HCT116 (cell line): ENCODE results near the gene ATP1A4.

Experiments used
- POLR2AphosphoS5 ChIP-seq: IDR thresholded peaks from 2 replicates; pipeline ENCODE4 v1.6.1; 2011; ENCODE audit warnings: mild to moderate bottlenecking, low read depth, low read length, moderate library complexity
- TF ChIP-seq, protein P1 (sequence below): IDR thresholded peaks from 2 replicates; pipeline ENCODE4 v1.6.1; 2012

DNA sequence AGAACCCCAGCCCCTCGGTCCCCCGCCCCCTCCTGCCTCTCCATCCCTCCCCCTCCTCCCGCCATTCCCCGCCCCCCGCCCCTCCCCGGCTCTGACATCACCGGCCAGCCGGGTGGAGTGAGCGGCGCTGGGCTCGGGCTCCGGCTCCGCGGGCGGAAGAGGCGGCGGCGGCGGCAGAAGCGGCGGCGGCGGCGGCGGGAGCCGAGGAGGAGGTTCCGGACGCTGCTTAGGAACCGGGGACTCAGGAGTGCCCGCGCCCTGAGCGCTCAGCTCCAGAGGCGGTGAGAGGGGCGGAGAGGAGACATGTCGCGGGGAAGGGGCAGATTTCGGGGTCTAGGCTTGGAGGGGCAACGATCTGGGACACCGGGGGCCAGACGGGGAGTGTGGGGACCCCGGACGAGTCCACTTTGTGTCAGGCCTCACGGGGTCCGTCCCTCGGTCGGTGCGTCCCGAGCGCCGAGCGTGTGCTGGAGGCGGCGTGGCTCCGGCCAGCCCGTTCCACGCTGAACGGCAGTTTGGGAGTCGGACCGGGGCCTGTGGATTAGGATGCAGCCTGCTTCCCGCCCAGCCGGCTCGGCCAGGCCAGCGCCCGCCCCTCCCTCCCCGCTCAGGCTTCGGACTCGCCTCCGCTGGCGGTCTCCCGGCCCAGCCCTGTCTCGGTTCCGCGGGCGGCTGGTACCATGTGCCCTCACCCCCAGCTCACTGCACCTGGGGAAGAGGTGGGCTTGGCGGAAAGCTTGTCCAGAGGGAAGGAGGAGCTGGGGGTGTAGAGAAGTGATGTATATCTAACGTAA is 54.0 kb downstream of the ATP1A4 start, which contains the start of gene PEA15:
- TF ChIP-seq, protein P1, sequence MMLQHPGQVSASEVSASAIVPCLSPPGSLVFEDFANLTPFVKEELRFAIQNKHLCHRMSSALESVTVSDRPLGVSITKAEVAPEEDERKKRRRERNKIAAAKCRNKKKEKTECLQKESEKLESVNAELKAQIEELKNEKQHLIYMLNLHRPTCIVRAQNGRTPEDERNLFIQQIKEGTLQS: no peak
- peak; percentile 70 for TF ChIP-seq POLR2AphosphoS5
